DMS 273 (cell line): Measurements from ENCODE around the gene GRAP2.

Source experiments
- DNase-seq: peaks from one replicate; lab custom pipeline; 2025; ENCODE audit not compliant: unreplicated experiment; lab: John Stamatoyannopoulos, UW

GRAP2 gene

GRCh38 chr22:40009292-40009774 lies 108.4 kb downstream of the GRAP2 start:
- DNase-seq = peak; percentile 20

- DNase-seq = peak; percentile 18
Measured at GRCh38 chr22:40009951-40010671, 109.2 kb downstream of the GRAP2 start.

GRCh38 chr22:40010746-40011145 lies 109.9 kb downstream of the GRAP2 start:
- no peak for DNase-seq

GRCh38 chr22:40014667-40015248 lies 113.9 kb downstream of the GRAP2 start:
- DNase-seq = no peak

GRCh38 chr22:40015358-40015976 lies 114.6 kb downstream of the GRAP2 start:
- no peak for DNase-seq

- DNase-seq = no peak
Measured at GRCh38 chr22:40018051-40018450, 117.2 kb downstream of the GRAP2 start.

- no peak for DNase-seq
Measured at GRCh38 chr22:40019100-40019499, 118.2 kb downstream of the GRAP2 start.

- no peak for DNase-seq
Measured at GRCh38 chr22:40020956-40021355, 120.1 kb downstream of the GRAP2 start.

- DNase-seq = no peak
Measured at GRCh38 chr22:40021401-40022000, 120.6 kb downstream of the GRAP2 start.

- DNase-seq = no peak
Measured at GRCh38 chr22:40022536-40023240, 121.8 kb downstream of the GRAP2 start.
